ENCODE results near the gene RAPGEF4.

The RAPGEF4 gene

DNA sequence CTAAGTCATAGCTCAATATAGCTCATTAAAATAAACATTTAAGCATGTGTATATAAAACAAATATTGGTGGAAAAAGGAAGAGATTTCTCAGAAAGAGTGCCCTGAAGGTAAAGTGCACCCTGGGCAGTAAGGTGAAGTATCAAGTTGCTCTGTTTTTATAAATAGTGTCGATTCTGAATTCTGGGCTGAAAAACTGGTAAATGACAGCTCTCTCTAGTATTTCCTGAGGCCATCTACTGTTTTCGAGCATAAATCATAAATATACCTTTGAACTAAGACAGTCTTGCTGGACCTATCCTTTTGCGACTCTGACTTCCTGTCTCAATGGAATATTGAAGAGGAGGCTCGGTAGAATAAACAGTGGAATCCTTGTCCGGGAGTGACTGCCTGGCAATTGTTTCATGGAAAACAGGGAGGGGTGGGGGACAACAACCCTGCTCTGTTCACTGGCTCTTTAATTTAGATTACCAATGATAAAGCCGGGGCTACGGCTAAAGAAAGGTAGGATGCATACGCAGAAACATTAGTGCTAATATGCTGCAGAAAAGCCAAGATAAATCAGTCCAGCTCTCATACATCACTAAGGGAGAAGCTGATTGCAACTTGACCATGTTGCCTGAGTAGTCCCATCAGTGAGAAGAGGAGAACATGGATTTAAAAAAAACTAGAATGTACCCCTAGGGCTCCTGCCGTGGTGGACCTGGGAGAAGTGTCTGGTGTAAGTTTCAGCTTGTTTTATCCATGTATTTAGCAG lies 124.1 kb downstream of the RAPGEF4 start:
- H3K36me3 Mint-ChIP-seq (ENCODE audit: low read depth), result no peaks in the 10 kb centered on the region
- no peak overlapping the region for H3K4me3 Mint-ChIP-seq
- H3K27ac Mint-ChIP-seq, result no peak overlapping the region
- H3K27me3 Mint-ChIP-seq (ENCODE audit: low read depth), result peaks cover 29% of the 10 kb centered on the region
- no peak for DNase-seq (ENCODE audit: low spot score)
- no peaks in the 10 kb centered on the region for H3K9me3 Mint-ChIP-seq
- no peaks in the 10 kb centered on the region for H3K4me1 Mint-ChIP-seq (ENCODE audit: low read depth)

DNA sequence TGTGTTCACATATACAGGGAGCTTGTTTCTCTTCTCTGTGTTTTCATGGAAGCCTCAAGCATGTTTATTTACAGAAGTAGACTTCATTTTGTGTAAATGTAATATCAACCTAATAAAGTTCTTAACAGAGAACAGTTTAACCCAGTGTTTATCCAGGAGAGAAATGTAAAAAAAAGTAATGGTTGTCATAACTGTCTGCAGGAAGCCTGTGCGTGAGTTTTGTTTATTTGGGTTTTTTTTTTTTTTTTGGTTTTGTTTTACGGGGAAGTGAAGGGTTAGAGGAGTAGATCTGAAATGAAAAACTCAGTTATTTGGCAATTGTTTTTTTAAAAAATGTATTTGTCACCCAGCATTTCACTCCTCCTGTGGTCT lies 124.7 kb downstream of the RAPGEF4 start:
- Mint-ChIP-seq H3K27me3 (ENCODE audit: low read depth) (peaks cover 26% of the 10 kb centered on the region), H3K4me1 (ENCODE audit: low read depth) (no peaks in the 10 kb centered on the region), H3K4me3 (no peak overlapping the region), H3K36me3 (ENCODE audit: low read depth) (no peaks in the 10 kb centered on the region), H3K9me3 (no peaks in the 10 kb centered on the region), H3K27ac (no peak overlapping the region)
- no peak for DNase-seq (ENCODE audit: low spot score)

DNA sequence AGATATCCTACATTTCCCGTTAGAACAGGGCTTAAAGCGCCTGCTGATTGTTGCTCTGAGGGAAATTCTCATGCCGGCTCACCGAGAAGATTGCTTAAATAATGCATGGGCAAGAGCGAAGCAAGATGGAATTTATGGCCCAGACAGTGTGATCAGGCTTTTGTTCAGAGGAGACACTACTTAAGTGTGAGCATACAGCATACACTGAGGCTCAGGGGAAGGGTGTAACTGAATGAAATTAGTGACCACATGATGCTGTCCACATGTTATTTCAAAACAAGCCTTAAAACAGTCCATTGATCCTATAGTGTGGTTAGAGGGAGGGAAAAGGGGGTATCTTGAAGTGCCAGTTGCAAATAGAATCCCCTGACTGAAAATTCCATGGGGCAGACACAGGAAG lies 125.5 kb downstream of the RAPGEF4 start:
- Mint-ChIP-seq H3K4me3 (no peak overlapping the region), H3K9me3 (no peaks in the 10 kb centered on the region)

DNA sequence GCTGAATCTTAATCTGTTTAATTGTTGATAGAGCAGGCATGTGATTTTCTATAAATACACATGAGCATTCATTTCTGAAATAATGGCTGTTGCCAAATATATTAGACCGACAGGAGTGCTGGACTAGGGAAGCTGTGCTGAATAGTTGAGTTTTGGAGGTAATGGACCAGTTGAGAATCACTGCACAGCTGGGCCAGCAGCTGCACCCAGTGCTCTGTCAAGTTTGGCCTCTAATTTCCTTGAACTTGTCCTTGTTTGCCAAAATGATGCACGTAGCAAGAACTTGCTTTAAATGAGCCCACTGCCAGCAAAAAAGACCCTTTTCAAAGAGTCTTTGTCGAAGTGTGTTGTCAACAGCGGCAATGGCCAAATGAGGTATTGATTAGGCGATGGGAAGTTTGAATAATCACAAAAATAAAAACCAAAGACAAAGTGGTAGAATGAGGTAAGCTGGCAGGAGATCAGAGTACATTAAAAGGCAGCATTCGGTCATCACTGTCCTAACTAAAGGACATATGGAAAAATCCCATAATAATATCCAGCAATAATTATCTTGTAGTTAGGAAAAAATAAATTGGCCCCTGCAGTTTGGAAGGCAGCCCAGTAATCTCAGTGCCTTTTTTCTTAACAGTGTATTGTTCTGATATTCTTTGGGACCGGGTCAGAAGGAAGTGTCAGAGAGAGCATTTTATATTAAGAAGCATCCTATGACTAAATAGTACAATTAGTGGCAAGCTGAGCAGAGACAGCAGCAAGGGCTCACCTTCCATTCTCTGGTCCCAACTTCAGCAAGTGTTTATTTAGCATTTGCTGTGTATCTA lies 126.2 kb downstream of the RAPGEF4 start:
- peaks cover 15% of the 10 kb centered on the region for H3K27me3 Mint-ChIP-seq (ENCODE audit: low read depth)
- H3K36me3 Mint-ChIP-seq (ENCODE audit: low read depth), result no peaks in the 10 kb centered on the region
- DNase-seq (ENCODE audit: low spot score), result no peak
- no peaks in the 10 kb centered on the region for H3K9me3 Mint-ChIP-seq
- H3K4me1 Mint-ChIP-seq (ENCODE audit: low read depth), result no peaks in the 10 kb centered on the region
- H3K27ac Mint-ChIP-seq, result no peak overlapping the region
- no peak overlapping the region for H3K4me3 Mint-ChIP-seq

More for the DNA sequence above, 125.5 kb downstream of the RAPGEF4 start:
- no peak for DNase-seq (ENCODE audit: low spot score)
- Mint-ChIP-seq H3K36me3 (ENCODE audit: low read depth) (no peaks in the 10 kb centered on the region), H3K27me3 (ENCODE audit: low read depth) (peaks cover 21% of the 10 kb centered on the region), H3K4me1 (ENCODE audit: low read depth) (no peaks in the 10 kb centered on the region), H3K27ac (no peak overlapping the region)

DNA sequence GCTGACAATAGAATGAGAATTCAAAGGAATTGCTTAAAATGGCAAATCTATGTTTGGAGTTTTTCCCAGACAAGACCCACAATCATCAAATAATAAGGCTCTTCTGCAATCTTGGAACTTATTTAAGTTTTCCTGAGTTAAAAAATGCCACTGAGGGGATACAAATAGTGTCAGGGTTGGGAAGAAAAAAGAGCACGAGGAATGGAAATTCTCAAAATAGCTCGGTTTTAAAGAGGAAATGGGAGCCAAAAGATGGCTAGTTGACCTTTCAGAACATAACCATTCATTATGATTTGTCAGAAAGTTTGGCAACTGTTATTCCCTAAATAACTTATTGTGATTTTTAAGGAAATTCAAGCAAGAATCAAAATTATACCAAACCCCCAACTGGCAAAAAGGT lies 127.7 kb downstream of the RAPGEF4 start:
- no peak for DNase-seq (ENCODE audit: low spot score)
- no peak overlapping the region for H3K4me3 Mint-ChIP-seq

DNA sequence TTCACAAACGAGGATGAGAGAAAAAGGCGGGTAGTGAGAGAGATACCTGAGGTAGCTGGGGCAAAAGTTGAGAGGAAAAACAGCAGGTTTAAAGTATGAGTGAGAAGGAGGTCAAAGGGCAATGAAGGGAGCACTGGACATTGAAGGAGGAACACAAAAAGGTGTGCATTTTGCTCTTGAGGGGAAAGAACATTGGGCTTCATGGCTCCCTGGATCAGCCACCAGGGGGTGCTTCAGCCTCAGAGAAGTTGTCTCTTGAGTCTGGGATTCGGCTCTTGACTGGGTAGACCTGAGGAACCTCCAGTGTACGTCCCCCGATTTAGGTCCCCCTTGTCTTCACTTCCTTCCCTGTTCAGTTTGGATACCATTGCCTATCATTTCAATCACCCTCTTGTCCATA lies 128.5 kb downstream of the RAPGEF4 start:
- Mint-ChIP-seq H3K4me1 (ENCODE audit: low read depth) (no peaks in the 10 kb centered on the region), H3K9me3 (no peaks in the 10 kb centered on the region), H3K36me3 (ENCODE audit: low read depth) (no peaks in the 10 kb centered on the region), H3K4me3 (no peak overlapping the region), H3K27me3 (ENCODE audit: low read depth) (peaks cover 15% of the 10 kb centered on the region), H3K27ac (no peak overlapping the region)
- DNase-seq (ENCODE audit: low spot score), result no peak

More for the DNA sequence above, 127.7 kb downstream of the RAPGEF4 start:
- Mint-ChIP-seq H3K27me3 (ENCODE audit: low read depth) (peaks cover 15% of the 10 kb centered on the region), H3K4me1 (ENCODE audit: low read depth) (no peaks in the 10 kb centered on the region), H3K9me3 (no peaks in the 10 kb centered on the region), H3K27ac (no peak overlapping the region), H3K36me3 (ENCODE audit: low read depth) (no peaks in the 10 kb centered on the region)

DNA sequence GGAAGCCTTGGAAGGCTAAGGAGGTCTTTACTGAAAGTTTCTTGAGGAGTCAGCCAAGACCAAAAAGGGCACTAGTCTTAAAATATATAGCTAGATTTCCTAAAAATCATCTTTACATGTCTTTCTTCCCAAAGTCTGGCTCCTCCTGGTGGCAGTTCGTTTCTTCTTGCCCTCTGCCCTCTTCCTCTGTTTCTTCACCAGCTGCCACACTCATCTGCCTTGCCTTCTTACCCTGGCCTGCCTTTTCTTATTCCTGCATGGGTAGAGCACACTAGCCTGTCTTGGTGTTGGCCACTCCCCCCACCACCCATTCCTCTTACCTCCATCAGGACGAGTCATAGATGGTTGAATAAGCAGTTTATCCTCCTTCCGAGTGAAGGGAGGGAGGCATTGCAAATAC lies 129.8 kb downstream of the RAPGEF4 start:
- H3K9me3 Mint-ChIP-seq, result no peaks in the 10 kb centered on the region
- H3K27ac Mint-ChIP-seq, result no peak overlapping the region
- no peak for DNase-seq (ENCODE audit: low spot score)
- no peaks in the 10 kb centered on the region for H3K4me1 Mint-ChIP-seq (ENCODE audit: low read depth)
- H3K36me3 Mint-ChIP-seq (ENCODE audit: low read depth), result no peaks in the 10 kb centered on the region
- peaks cover 12% of the 10 kb centered on the region for H3K27me3 Mint-ChIP-seq (ENCODE audit: low read depth)
- H3K4me3 Mint-ChIP-seq, result no peak overlapping the region

DNA sequence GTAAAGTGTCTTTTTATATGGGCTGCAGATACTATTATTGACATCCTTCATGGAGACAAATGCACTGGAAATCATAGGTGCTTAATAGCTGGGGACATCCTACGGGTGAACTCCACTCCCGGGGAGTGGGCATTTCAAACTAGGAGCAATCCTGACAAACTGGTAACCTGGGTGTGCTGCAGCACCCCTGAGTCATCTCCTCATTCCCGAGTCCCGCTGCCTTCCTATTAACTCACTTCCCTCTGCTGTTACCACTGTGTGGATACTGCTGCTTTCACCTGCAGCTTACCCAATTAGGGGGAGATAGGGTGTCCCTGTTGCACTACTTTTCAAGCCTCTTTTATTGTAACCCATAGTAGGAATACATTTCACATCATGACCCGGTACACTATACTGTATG lies 134.2 kb downstream of the RAPGEF4 start:
- no peak overlapping the region for H3K4me3 Mint-ChIP-seq
- no peaks in the 10 kb centered on the region for H3K9me3 Mint-ChIP-seq

DNA sequence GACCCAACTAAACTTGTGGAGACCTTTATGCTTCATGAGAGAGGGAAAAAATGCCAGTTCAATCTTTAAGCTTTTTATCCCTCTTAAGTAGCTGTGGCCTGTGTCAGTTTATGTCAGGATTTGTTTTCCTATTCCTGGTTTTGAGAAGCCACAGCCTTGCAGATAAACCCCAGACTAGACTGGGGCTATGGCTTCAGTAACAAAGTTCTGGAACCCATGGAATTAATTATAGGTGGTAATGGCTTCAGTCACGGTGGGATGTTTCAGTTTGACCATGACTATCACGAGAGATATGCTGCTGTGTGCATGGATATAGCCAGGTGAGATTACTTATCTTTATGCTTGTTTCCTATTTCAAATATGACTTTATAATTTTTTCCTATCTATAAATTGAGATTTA lies 134.8 kb downstream of the RAPGEF4 start:
- no peak overlapping the region for H3K27ac Mint-ChIP-seq
- no peak overlapping the region for H3K4me3 Mint-ChIP-seq
- H3K9me3 Mint-ChIP-seq, result no peaks in the 10 kb centered on the region
- no peaks in the 10 kb centered on the region for H3K36me3 Mint-ChIP-seq (ENCODE audit: low read depth)
- H3K4me1 Mint-ChIP-seq (ENCODE audit: low read depth), result no peaks in the 10 kb centered on the region
- no peak for DNase-seq (ENCODE audit: low spot score)
- no peaks in the 10 kb centered on the region for H3K27me3 Mint-ChIP-seq (ENCODE audit: low read depth)

More for the DNA sequence above, 134.2 kb downstream of the RAPGEF4 start:
- DNase-seq (ENCODE audit: low spot score), result no peak
- Mint-ChIP-seq H3K27ac (no peak overlapping the region), H3K27me3 (ENCODE audit: low read depth) (no peaks in the 10 kb centered on the region), H3K36me3 (ENCODE audit: low read depth) (no peaks in the 10 kb centered on the region), H3K4me1 (ENCODE audit: low read depth) (no peaks in the 10 kb centered on the region)

DNA sequence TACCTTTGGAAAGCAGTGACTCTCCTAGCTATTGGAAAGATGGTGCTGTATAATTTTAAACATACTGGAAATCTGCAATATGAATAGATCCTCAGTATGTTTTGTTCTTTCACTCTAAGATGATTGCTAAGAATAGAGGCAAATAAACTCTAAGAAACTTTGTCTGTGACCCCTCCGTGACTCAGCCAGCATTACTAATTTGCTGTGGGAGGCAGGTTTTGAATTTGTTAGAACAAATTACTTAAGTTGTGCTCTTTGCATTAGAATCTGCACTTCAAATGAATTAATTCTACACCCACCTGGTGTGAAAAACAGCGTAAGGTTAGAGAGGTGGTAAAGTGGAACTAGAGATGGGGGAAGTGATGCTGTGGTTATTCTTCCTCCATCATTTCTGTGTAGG lies 142.2 kb downstream of the RAPGEF4 start:
- Mint-ChIP-seq H3K4me3 (no peak overlapping the region), H3K4me1 (ENCODE audit: low read depth) (no peaks in the 10 kb centered on the region), H3K36me3 (ENCODE audit: low read depth) (no peaks in the 10 kb centered on the region), H3K27me3 (ENCODE audit: low read depth) (peaks cover 21% of the 10 kb centered on the region), H3K27ac (no peak overlapping the region), H3K9me3 (no peaks in the 10 kb centered on the region)
- no peak for DNase-seq (ENCODE audit: low spot score)

DNA sequence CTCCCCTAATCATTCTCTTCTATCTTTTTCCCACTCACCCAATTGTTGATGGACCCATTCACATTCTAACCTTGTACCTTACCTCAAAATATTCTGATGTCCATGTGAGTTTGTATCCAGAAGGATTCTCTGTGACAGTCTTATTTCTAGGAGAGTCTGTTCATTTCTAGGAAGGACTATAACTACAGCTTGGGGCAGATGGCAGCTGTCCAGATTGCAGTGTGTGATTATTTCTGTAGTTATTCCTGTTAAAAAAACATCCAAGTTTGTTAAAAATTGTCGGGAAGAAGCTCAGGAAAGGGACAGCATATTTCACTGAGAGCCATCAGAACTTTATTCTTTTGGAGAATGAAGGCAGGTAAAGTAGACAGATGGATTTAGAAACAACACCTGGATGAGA lies 142.6 kb downstream of the RAPGEF4 start:
- Mint-ChIP-seq H3K4me1 (ENCODE audit: low read depth) (no peaks in the 10 kb centered on the region), H3K27ac (no peak overlapping the region), H3K36me3 (ENCODE audit: low read depth) (no peaks in the 10 kb centered on the region), H3K4me3 (no peak overlapping the region), H3K27me3 (ENCODE audit: low read depth) (peaks cover 21% of the 10 kb centered on the region), H3K9me3 (no peaks in the 10 kb centered on the region)
- no peak for DNase-seq (ENCODE audit: low spot score)

DNA sequence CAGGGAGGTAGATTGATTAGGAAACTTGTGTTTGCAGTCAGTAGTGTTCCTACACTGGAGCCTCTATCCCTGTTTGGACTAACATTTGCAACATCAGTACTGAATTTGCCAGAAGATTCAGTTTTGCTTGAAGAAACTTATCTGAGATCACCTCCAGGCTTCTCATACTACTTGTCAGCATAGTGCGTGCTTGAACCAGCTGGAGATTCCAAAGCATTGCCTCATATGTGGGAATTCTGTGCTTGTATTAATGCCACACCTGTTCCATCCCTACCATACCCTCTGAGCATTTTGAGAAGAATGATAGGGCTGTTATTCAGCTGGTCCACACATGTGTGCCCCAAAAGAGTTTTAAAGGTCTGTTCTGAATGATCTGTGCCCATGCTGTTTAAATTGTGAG lies 148.7 kb downstream of the RAPGEF4 start:
- H3K27ac Mint-ChIP-seq, result no peak overlapping the region
- peaks cover 9% of the 10 kb centered on the region for H3K27me3 Mint-ChIP-seq (ENCODE audit: low read depth)
- no peak for DNase-seq (ENCODE audit: low spot score)
- no peaks in the 10 kb centered on the region for H3K4me1 Mint-ChIP-seq (ENCODE audit: low read depth)
- no peaks in the 10 kb centered on the region for H3K36me3 Mint-ChIP-seq (ENCODE audit: low read depth)
- no peaks in the 10 kb centered on the region for H3K9me3 Mint-ChIP-seq
- H3K4me3 Mint-ChIP-seq, result no peak overlapping the region

DNA sequence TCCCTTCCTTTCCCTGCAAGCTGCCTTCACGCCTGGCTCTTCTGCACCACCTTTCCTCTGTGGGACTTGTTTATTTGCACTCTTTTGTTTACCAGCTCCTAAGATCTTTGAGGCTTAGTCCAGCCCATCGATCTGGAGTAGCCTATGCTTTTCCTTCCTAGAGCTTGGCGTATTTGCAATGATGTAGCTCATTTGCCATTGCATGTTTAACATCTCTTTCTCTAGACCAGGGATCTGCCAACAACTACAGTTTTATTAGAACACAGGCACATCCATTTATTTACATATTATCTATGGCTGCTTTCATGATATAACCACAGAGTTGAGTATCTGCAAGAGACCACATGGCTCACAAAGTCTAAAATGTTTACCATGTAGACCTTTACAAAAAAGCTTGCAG lies 150.4 kb downstream of the RAPGEF4 start:
- Mint-ChIP-seq H3K36me3 (ENCODE audit: low read depth) (no peaks in the 10 kb centered on the region), H3K27me3 (ENCODE audit: low read depth) (peaks cover 6% of the 10 kb centered on the region), H3K27ac (no peak overlapping the region), H3K9me3 (no peaks in the 10 kb centered on the region), H3K4me1 (ENCODE audit: low read depth) (no peaks in the 10 kb centered on the region), H3K4me3 (no peak overlapping the region)
- DNase-seq (ENCODE audit: low spot score), result no peak

DNA sequence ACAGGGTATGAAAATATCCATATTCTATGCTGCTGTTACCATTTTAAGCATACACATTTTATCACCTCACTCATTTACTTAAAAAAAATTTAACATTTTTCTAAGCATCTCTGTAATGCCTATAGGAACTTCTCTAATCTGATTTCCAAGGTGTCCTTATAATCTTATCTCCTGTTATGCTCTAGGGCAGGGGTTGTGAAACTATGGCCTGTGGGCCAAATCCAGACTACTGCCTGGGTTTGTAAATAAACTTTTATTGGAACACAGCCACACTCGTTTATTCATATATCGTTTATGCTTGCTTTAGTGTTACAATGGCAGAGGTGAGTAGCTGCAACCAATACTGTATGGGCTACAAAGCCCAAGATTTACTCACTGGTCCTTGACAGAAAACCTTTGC lies 151.6 kb downstream of the RAPGEF4 start:
- Mint-ChIP-seq H3K27ac (no peak overlapping the region), H3K27me3 (ENCODE audit: low read depth) (no peaks in the 10 kb centered on the region), H3K4me1 (ENCODE audit: low read depth) (no peaks in the 10 kb centered on the region), H3K4me3 (no peak overlapping the region), H3K36me3 (ENCODE audit: low read depth) (no peaks in the 10 kb centered on the region), H3K9me3 (no peaks in the 10 kb centered on the region)
- no peak for DNase-seq (ENCODE audit: low spot score)

All from T-helper 2 cell treated with Interferon-gamma antibody and Interleukin-4, amounts not matched to agents 5 μg/mL and 100 μg/mL, for 36 hours (primary cell).